Mucosa of stomach (tissue), 1 donor: ENCODE results near the gene PPARA.

Source experiments
- H3K27me3 ChIP-seq: one replicate; pipeline ENCODE4 v1.7.0; 2013; ENCODE audit warnings: mild to moderate bottlenecking, low read length; ENCODE audit not compliant: control insufficient read depth, insufficient read depth
- H3K36me3 ChIP-seq: one replicate; pipeline ENCODE4 v1.7.0; 2013; ENCODE audit warnings: low read length; ENCODE audit not compliant: control insufficient read depth, insufficient read depth
- H3K4me1 ChIP-seq: one replicate; pipeline ENCODE4 v1.7.0; 2013; ENCODE audit warnings: mild to moderate bottlenecking, low read length; ENCODE audit not compliant: control insufficient read depth, insufficient read depth
- H3K4me3 ChIP-seq: one replicate; pipeline ENCODE4 v1.7.0; 2013; ENCODE audit warnings: low read length
- H3K9ac ChIP-seq: one replicate; pipeline ENCODE4 v1.7.0; 2013; ENCODE audit warnings: mild to moderate bottlenecking, low read length, moderate library complexity
- H3K9me3 ChIP-seq: one replicate; pipeline ENCODE4 v1.7.0; 2013; ENCODE audit warnings: mild to moderate bottlenecking, low read length, moderate library complexity; ENCODE audit not compliant: control insufficient read depth
- donor health status: Pancreatic carcinoma.

Gene PPARA

GRCh38 chr22:46286006-46286405, 135.7 kb downstream of the PPARA start:
- Histone ChIP-seq H3K36me3 (no peaks in the 10 kb centered on the region), H3K27me3 (no peaks in the 10 kb centered on the region), H3K9ac (no peak overlapping the region), H3K4me1 (peaks cover 5% of the 10 kb centered on the region), H3K9me3 (no peaks in the 10 kb centered on the region), H3K4me3 (no peak overlapping the region)

GRCh38 chr22:46286941-46287872, 136.9 kb downstream of the PPARA start:
- Histone ChIP-seq H3K27me3 (no peaks in the 10 kb centered on the region), H3K9me3 (no peaks in the 10 kb centered on the region), H3K36me3 (no peaks in the 10 kb centered on the region), H3K4me1 (peaks cover 5% of the 10 kb centered on the region), H3K9ac (no peak overlapping the region), H3K4me3 (no peak overlapping the region)

- H3K36me3 ChIP-seq, result no peaks in the 10 kb centered on the region
- H3K9ac ChIP-seq, result no peak overlapping the region
- H3K4me3 ChIP-seq, result no peak overlapping the region
Observed at GRCh38 chr22:46287873-46288751, 137.8 kb downstream of the PPARA start.

GRCh38 chr22:46288846-46289243, 138.5 kb downstream of the PPARA start:
- peaks cover 5% of the 10 kb centered on the region for H3K4me1 ChIP-seq

More at GRCh38 chr22:46287873-46288751, 137.8 kb downstream of the PPARA start:
- Histone ChIP-seq H3K27me3 (no peaks in the 10 kb centered on the region), H3K9me3 (no peaks in the 10 kb centered on the region), H3K4me1 (peaks cover 5% of the 10 kb centered on the region)

GRCh38 chr22:46289244-46289891, 139.0 kb downstream of the PPARA start:
- H3K36me3 ChIP-seq, result no peaks in the 10 kb centered on the region
- H3K4me1 ChIP-seq, result peaks cover 5% of the 10 kb centered on the region

More at GRCh38 chr22:46288846-46289243, 138.5 kb downstream of the PPARA start:
- Histone ChIP-seq H3K9ac (no peak overlapping the region), H3K9me3 (no peaks in the 10 kb centered on the region), H3K4me3 (no peak overlapping the region), H3K27me3 (no peaks in the 10 kb centered on the region), H3K36me3 (no peaks in the 10 kb centered on the region)

GRCh38 chr22:46290121-46290842, 140.0 kb downstream of the PPARA start:
- Histone ChIP-seq H3K36me3 (no peaks in the 10 kb centered on the region), H3K4me3 (no peak overlapping the region)

More at GRCh38 chr22:46289244-46289891, 139.0 kb downstream of the PPARA start:
- H3K9ac ChIP-seq, result no peak overlapping the region
- H3K27me3 ChIP-seq, result no peaks in the 10 kb centered on the region
- H3K9me3 ChIP-seq, result no peaks in the 10 kb centered on the region
- H3K4me3 ChIP-seq, result no peak overlapping the region

GRCh38 chr22:46290843-46291785, 140.8 kb downstream of the PPARA start:
- Histone ChIP-seq H3K4me1 (peaks cover 12% of the 10 kb centered on the region), H3K27me3 (no peaks in the 10 kb centered on the region), H3K36me3 (no peaks in the 10 kb centered on the region), H3K9me3 (no peaks in the 10 kb centered on the region), H3K4me3 (no peak overlapping the region), H3K9ac (no peak overlapping the region)

More at GRCh38 chr22:46290121-46290842, 140.0 kb downstream of the PPARA start:
- Histone ChIP-seq H3K27me3 (no peaks in the 10 kb centered on the region), H3K9ac (no peak overlapping the region), H3K9me3 (no peaks in the 10 kb centered on the region), H3K4me1 (peaks cover 5% of the 10 kb centered on the region)

- Histone ChIP-seq H3K9ac (no peak overlapping the region), H3K36me3 (no peaks in the 10 kb centered on the region), H3K4me3 (no peak overlapping the region), H3K27me3 (no peaks in the 10 kb centered on the region), H3K4me1 (peaks cover 17% of the 10 kb centered on the region), H3K9me3 (no peaks in the 10 kb centered on the region)
Observed at GRCh38 chr22:46292173-46292572, 141.8 kb downstream of the PPARA start.

- H3K4me1 ChIP-seq, result peaks cover 20% of the 10 kb centered on the region
- H3K4me3 ChIP-seq, result no peak overlapping the region
- H3K36me3 ChIP-seq, result no peaks in the 10 kb centered on the region
- H3K9ac ChIP-seq, result no peak overlapping the region
- no peaks in the 10 kb centered on the region for H3K27me3 ChIP-seq
- H3K9me3 ChIP-seq, result no peaks in the 10 kb centered on the region
Observed at GRCh38 chr22:46292732-46293131, 142.4 kb downstream of the PPARA start.
